Measurements from ENCODE around the gene LSM14B.

DNA sequence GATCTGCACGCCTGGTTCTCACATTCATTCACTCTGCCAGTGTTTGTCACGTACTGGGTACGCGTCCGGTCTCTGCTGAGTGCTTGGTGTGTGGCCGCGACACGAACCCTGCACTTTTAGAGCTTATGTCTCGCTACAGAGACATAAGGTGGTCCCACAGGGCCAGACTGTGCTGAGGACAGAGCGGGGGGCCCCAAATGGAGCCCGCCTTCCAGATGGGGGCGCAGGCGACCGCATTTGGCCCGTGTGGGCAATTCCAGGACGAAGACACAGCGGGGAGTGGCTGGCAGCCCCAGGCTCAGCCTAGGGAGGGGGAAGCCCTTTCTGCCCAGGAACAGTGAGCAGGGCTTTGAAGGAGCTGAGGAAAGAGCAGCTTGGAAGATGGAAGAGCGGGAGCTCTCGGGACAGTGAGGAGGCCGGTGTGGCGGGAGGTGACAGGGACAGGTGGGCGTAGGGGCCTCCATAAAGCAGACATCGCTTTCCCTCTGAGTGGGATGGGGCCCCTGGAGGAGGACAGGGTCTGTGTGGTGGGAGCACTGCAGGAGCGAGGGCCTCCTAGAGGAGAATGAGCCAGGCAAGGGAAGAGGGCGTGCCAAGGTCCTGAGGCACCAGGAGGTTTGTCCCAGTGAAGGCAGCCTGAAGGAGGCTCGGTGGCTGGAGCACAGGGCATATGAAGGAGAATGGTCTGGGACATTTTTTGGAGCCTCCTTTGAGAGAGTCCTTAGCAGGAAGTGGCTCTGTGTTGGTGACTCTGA lies 52.8 kb downstream of the LSM14B start:
- TF ChIP-seq, protein P1, sequence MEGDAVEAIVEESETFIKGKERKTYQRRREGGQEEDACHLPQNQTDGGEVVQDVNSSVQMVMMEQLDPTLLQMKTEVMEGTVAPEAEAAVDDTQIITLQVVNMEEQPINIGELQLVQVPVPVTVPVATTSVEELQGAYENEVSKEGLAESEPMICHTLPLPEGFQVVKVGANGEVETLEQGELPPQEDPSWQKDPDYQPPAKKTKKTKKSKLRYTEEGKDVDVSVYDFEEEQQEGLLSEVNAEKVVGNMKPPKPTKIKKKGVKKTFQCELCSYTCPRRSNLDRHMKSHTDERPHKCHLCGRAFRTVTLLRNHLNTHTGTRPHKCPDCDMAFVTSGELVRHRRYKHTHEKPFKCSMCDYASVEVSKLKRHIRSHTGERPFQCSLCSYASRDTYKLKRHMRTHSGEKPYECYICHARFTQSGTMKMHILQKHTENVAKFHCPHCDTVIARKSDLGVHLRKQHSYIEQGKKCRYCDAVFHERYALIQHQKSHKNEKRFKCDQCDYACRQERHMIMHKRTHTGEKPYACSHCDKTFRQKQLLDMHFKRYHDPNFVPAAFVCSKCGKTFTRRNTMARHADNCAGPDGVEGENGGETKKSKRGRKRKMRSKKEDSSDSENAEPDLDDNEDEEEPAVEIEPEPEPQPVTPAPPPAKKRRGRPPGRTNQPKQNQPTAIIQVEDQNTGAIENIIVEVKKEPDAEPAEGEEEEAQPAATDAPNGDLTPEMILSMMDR (IDR thresholded peaks at IDR 0.05 in 4 of 5, conservative IDR thresholded peaks at IDR 0.05 in 1 of 5) = no peak
- no peak for TF ChIP-seq POLR2A (IDR thresholded peaks at IDR 0.05)
